ENCODE data around the gene RBM38. TPM values are rescaled to one million over a fixed set of nuclear protein-coding genes. Genes with fewer than 3 reads are reported as not detected.
A peak's percentile ranks its signal among the peaks of the same experiment; 100 is the strongest.

Gene RBM38
- total and polyA plus RNA-seq, 10 of the 15 experiments (the other 5 are each of a cell fraction or from before 2014, with no cell fraction given): 0.32 to 118 (median 25.2) TPM

GRCh38 chr20:57391439-57392301 lies 474 bp downstream of the RBM38 start (continued):
- TF ChIP-seq BHLHE40 (IDR thresholded peaks at IDR 0.05; ENCODE audit: borderline replicate concordance in 1 of 2, low read depth in 2 of 2, low read length in 1 of 2) (peak in 1 of 2 experiments; percentile 48; a peak in 1 of 4 replicates), STAT1 (conservative IDR thresholded peaks at IDR 0.05) (no peak), SPI1 (IDR thresholded peaks at IDR 0.05; ENCODE audit: borderline replicate concordance, insufficient read depth, low read depth, low read length) (no peak), PBX3 (IDR thresholded peaks at IDR 0.05; ENCODE audit: insufficient replicate concordance, low read depth, low read length) (no peak), USF1 (IDR thresholded peaks at IDR 0.05; ENCODE audit: borderline replicate concordance, extremely low read length, insufficient read depth, low read depth, low read length) (no peak), HDGF (IDR thresholded peaks at IDR 0.05) (no peak), IRF5 (IDR thresholded peaks at IDR 0.05; ENCODE audit: borderline replicate concordance) (no peak), YY1 (IDR thresholded peaks at IDR 0.05; ENCODE audit: low read depth, low read length) (no peak), PAX8 (IDR thresholded peaks at IDR 0.05) (no peak), ZNF24 (IDR thresholded peaks at IDR 0.05) (no peak), ATF2 (IDR thresholded peaks at IDR 0.05; ENCODE audit: low read length) (no peak), DPF2 (IDR thresholded peaks at IDR 0.05) (peak; percentile 55), ATF3 (IDR thresholded peaks at IDR 0.05; ENCODE audit: borderline replicate concordance, extremely low read depth, low read depth, low read length) (no peak), MYC (IDR thresholded peaks at IDR 0.05; ENCODE audit: insufficient read depth, insufficient read length, insufficient replicate concordance, low read length, severe bottlenecking) (no peak), BCL11A (IDR thresholded peaks at IDR 0.05; ENCODE audit: low read depth, low read length) (no peak), RB1 (IDR thresholded peaks at IDR 0.05; ENCODE audit: borderline replicate concordance) (no peak), BACH1 (IDR thresholded peaks at IDR 0.05; ENCODE audit: borderline replicate concordance) (peak; percentile 25; the same call in 1 of the 2 replicates), IKZF1 (conservative IDR thresholded peaks at IDR 0.05) (0 out of 2 replicates have a peak, but pooled peaks have one; percentile 19), MTA3 (IDR thresholded peaks at IDR 0.05; ENCODE audit: borderline replicate concordance, low read length) (no peak)

Measured in GM12878 (cell line).